Ovary (tissue), 3 donors: Measurements from ENCODE around the gene TGM2.

Experiments used
- EP300 ChIP-seq: sonication (generic); formaldehyde crosslinking; IDR thresholded peaks from one replicate; pipeline ENCODE4 v1.6.1; 2017; ENCODE audit warnings: antibody characterized with exemption
- TF ChIP-seq, protein P1 (sequence below), 3 donors: fragments of 450-650 bp in 2 of 3; fragments of 200-600 bp in 1 of 3; IDR thresholded peaks; one replicate each; pipeline versions ENCODE4 v1.5.1 to v1.8.0; 2016 to 2022; ENCODE audit warnings: antibody characterized with exemption in 3 of 3, mild to moderate bottlenecking in 1 of 3
- donor health status: DM: no; HTN: no; CAD: no.

GRCh38 chr20:38139156-38139912 is 25.7 kb downstream of the TGM2 start:
- TF ChIP-seq, protein P1, sequence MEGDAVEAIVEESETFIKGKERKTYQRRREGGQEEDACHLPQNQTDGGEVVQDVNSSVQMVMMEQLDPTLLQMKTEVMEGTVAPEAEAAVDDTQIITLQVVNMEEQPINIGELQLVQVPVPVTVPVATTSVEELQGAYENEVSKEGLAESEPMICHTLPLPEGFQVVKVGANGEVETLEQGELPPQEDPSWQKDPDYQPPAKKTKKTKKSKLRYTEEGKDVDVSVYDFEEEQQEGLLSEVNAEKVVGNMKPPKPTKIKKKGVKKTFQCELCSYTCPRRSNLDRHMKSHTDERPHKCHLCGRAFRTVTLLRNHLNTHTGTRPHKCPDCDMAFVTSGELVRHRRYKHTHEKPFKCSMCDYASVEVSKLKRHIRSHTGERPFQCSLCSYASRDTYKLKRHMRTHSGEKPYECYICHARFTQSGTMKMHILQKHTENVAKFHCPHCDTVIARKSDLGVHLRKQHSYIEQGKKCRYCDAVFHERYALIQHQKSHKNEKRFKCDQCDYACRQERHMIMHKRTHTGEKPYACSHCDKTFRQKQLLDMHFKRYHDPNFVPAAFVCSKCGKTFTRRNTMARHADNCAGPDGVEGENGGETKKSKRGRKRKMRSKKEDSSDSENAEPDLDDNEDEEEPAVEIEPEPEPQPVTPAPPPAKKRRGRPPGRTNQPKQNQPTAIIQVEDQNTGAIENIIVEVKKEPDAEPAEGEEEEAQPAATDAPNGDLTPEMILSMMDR (IDR thresholded peaks at IDR 0.05): no peak
- TF ChIP-seq EP300: no peak
